Adrenal gland (tissue), 12 donors: ENCODE results near the gene TMEM117. TPM values are rescaled to one million over a fixed set of nuclear protein-coding genes. Genes with fewer than 3 reads are reported as not detected.

Experiments
- DNase-seq, 7 donors: peaks; one replicate each; pipeline ENCODE4 v3.0.0-alpha.2; 2019 to 2020
- H3K27ac ChIP-seq, 5 donors: fragments of 200-600 bp; sonication (generic) in 4 of 5; 1 replicate in 3 of 5; 2 replicates in 2 of 5; pipeline versions ENCODE4 v1.5.1 to v1.8.0; 2016 to 2020; ENCODE audit warnings: mild to moderate bottlenecking in 1 of 5
- H3K27me3 ChIP-seq: fragments of 200-600 bp; 2 replicates; pipeline ENCODE4 v1.8.0; 2021
- H3K36me3 ChIP-seq, 2 donors: fragments of 200-600 bp; replicated peaks in 1 of 2; 1 replicate in 1 of 2; 2 replicates in 1 of 2; pipeline versions ENCODE4 v1.5.1 to v1.8.0; 2018 to 2022
- H3K4me1 ChIP-seq, 2 donors: fragments of 200-600 bp; replicated peaks in 1 of 2; 1 replicate in 1 of 2; 2 replicates in 1 of 2; pipeline versions ENCODE4 v1.5.1 to v1.8.0; 2018 to 2021
- H3K4me3 ChIP-seq, 4 donors: fragments of 200-600 bp; sonication (generic) in 3 of 4; one replicate each; pipeline ENCODE4 v1.5.1; 2016 to 2018
- H3K9me3 ChIP-seq, 3 donors: fragments of 200-600 bp; sonication (generic) in 1 of 3; replicated peaks in 1 of 3; 1 replicate in 2 of 3; 2 replicates in 1 of 3; pipeline versions ENCODE4 v1.5.1 to v1.8.0; 2016 to 2021
- POLR2A ChIP-seq, 2 donors: fragments of 450-650 bp; IDR thresholded peaks; one replicate each; pipeline ENCODE4 v1.6.1; 2017; ENCODE audit warnings: antibody characterized with exemption in 2 of 2, mild to moderate bottlenecking in 2 of 2, moderate library complexity in 1 of 2
- whole genome bisulfite sequencing, 4 donors: extraction: QIAGEN DNeasy Blood & Tissue Kit in 2 of 4; methylation state at CpG; one replicate each; pipeline versions ENCODE4 v1.1.5 to v1.1.7; 2013 to 2017; 5-methylcytosine and 5-hydroxymethylcytosine counted together
- intact Hi-C, 2 donors: fragments of 100-400 bp; cut with DNase I; formaldehyde crosslinking; loops; one replicate each; pipeline versions ENCODE4 v1.14.1 to v1.15.0; 2022 to 2023
- polyA plus RNA-seq, 3 donors: library from polyadenylated mRNA; stranded (reverse); fragments of 200-250 nt in 2 of 3; fragments of 350-450 nt in 1 of 3; fragmentation: Illumina TruSeq in 1 of 3; extraction: RNeasy Lipid Tissue Mini Kit (QIAGEN cat#74804) in 1 of 3; gene quantifications; one replicate each; pipeline ENCODE4 v1.2.3, GENCODE V29; 2013 to 2014
- total RNA-seq, 9 donors: library from RNA; depleted of rRNA in 4 of 9; stranded (reverse); fragments of >200 nt in 4 of 9; fragments of 120-200 nt in 1 of 9; fragmentation: NEBNext Ultra II Directional in 1 of 9; extraction: Animal tissue kit (Norgen Biotek cat#: 25700) in 1 of 9; gene quantifications; one replicate each; pipeline versions ENCODE4 v1.1.0 to v1.2.4, GENCODE V29; 2013 to 2023
- TF ChIP-seq, protein P1 (sequence below), 6 experiments: fragments of 450-650 bp in 4 of 6; fragments of 200-600 bp in 2 of 6; sonication (generic) in 1 of 6; IDR thresholded peaks; 1 replicate in 5 of 6; 2 replicates in 1 of 6; pipeline versions ENCODE4 v1.5.1 to v1.8.0; 2016 to 2021; ENCODE audit warnings: antibody characterized with exemption in 6 of 6, mild to moderate bottlenecking in 2 of 6, moderate library complexity in 1 of 6
- donor health status: healthy with polysubstance abuse.
- donor health status: Bipolar disorder and iron deficiency.
- donor health status: DM: yes; HTN: yes; CAD: no.
- donor health status: DM: no; HTN: no; CAD: no.
- donor health status: DM: no; HTN: no; CAD: no.
- donor health status: DM: yes; HTN: yes; CAD: no.

TMEM117 gene
- total and polyA plus RNA-seq, 12 donors: 1.9 to 38.5 (median 6.7) TPM

DNA sequence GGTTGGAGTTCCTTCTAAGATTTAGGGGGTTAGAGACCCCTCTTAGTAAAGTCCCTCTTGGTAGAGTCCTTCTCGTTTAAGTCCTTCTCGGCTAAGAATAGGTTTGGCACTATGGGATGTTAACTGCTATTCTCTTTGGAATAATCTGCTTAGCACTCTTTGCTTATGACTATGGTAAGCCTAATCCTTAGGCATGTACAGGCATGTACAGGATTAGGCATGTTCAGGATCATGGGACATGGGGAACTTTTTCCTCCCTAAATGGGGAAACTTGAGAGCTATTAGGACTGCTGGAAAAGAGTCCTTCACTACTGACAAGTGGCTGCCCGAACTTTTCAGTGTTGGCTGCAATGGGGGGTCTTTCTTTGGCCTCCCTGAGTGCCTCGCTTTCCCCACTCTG is 193.3 kb downstream of the TMEM117 start:
- no peaks in the 10 kb centered on the region for H3K4me1 ChIP-seq
- H3K4me3 ChIP-seq: no peak overlapping the region
- no peak overlapping the region for H3K27ac ChIP-seq
- intact Hi-C loops: no loop called here
- DNase-seq: no peak
- no peaks in the 10 kb centered on the region for H3K27me3 ChIP-seq
- H3K36me3 ChIP-seq: no peaks in the 10 kb centered on the region
- TF ChIP-seq POLR2A (IDR thresholded peaks at IDR 0.05): no peak
- TF ChIP-seq, protein P1, sequence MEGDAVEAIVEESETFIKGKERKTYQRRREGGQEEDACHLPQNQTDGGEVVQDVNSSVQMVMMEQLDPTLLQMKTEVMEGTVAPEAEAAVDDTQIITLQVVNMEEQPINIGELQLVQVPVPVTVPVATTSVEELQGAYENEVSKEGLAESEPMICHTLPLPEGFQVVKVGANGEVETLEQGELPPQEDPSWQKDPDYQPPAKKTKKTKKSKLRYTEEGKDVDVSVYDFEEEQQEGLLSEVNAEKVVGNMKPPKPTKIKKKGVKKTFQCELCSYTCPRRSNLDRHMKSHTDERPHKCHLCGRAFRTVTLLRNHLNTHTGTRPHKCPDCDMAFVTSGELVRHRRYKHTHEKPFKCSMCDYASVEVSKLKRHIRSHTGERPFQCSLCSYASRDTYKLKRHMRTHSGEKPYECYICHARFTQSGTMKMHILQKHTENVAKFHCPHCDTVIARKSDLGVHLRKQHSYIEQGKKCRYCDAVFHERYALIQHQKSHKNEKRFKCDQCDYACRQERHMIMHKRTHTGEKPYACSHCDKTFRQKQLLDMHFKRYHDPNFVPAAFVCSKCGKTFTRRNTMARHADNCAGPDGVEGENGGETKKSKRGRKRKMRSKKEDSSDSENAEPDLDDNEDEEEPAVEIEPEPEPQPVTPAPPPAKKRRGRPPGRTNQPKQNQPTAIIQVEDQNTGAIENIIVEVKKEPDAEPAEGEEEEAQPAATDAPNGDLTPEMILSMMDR (IDR thresholded peaks at IDR 0.05): no peak
- WGBS, 4 donors: 91 to 96% (median 94%) methylated on average over 4 of the region's 4 CpGs
- peaks cover 0 to 13% (median 0%) of the 10 kb centered on the region in 3 donors for H3K9me3 ChIP-seq

- TF ChIP-seq, protein P1 (IDR thresholded peaks at IDR 0.05): no peak
- TF ChIP-seq POLR2A (IDR thresholded peaks at IDR 0.05): no peak
- 93 to 100% (median 96%) methylated on average over 1 of the region's 1 CpG for WGBS, 4 donors
- H3K9me3 ChIP-seq: peaks cover 0 to 13% (median 0%) of the 10 kb centered on the region in 3 donors
- intact Hi-C loops: no loop called here
- DNase-seq: no peak
- H3K4me3 ChIP-seq: no peak overlapping the region
- no peaks in the 10 kb centered on the region for H3K27me3 ChIP-seq
- H3K27ac ChIP-seq: no peak overlapping the region
- no peaks in the 10 kb centered on the region for H3K36me3 ChIP-seq
- no peaks in the 10 kb centered on the region for H3K4me1 ChIP-seq
These were observed 195.7 kb downstream of the TMEM117 start for GRCh38 chr12:44031472-44032185.

- H3K27me3 ChIP-seq: no peaks in the 10 kb centered on the region
- H3K4me1 ChIP-seq: no peaks in the 10 kb centered on the region
- no peak for DNase-seq
- WGBS, 4 donors: 85 to 93% (median 91%) methylated on average over 5 of the region's 5 CpGs
- H3K4me3 ChIP-seq: no peak overlapping the region
- intact Hi-C loops: no loop called here
- no peaks in the 10 kb centered on the region for H3K36me3 ChIP-seq
- H3K9me3 ChIP-seq: peaks cover 0 to 13% (median 0%) of the 10 kb centered on the region in 3 donors
- no peak overlapping the region for H3K27ac ChIP-seq
- no peak for TF ChIP-seq POLR2A (IDR thresholded peaks at IDR 0.05)
- TF ChIP-seq, protein P1 (IDR thresholded peaks at IDR 0.05): no peak
These were observed 199.0 kb downstream of the TMEM117 start for GRCh38 chr12:44034906-44035305.

- Histone ChIP-seq H3K9me3 (no peaks in the 10 kb centered on the region), H3K36me3 (no peaks in the 10 kb centered on the region), H3K4me3 (no peak overlapping the region), H3K27ac (no peak overlapping the region), H3K4me1 (no peaks in the 10 kb centered on the region), H3K27me3 (no peaks in the 10 kb centered on the region)
- 88 to 94% (median 90%) methylated on average over 3 to 7 of the region's 7 CpGs for WGBS, 4 donors
- intact Hi-C loops: no loop called here
- DNase-seq: no peak
- TF ChIP-seq, protein P1 (IDR thresholded peaks at IDR 0.05): no peak
- TF ChIP-seq POLR2A (IDR thresholded peaks at IDR 0.05): no peak
These were observed 201.1 kb downstream of the TMEM117 start for GRCh38 chr12:44036875-44037443.
